ENCODE data around the gene MIB2.
"Not testable (repeated sequence)": the region's sequence is repeated elsewhere in the genome, so short reads cannot be mapped to it uniquely, and the experiment has no call there.

Gene MIB2

GRCh38 chr1:1625824-1626206, 10.5 kb downstream of the MIB2 start:
- ATAC-seq (no peak), DNase-seq (no peak)
- Mint-ChIP-seq H3K4me1 (peaks cover 6% of the 10 kb centered on the region), H3K36me3 (ENCODE audit: low read depth) (peaks cover 2% of the 10 kb centered on the region), H3K4me3 (no peak overlapping the region), H3K27ac (no peak overlapping the region), H3K27me3 (peaks cover 3% of the 10 kb centered on the region), H3K9me3 (no peaks in the 10 kb centered on the region)

GRCh38 chr1:1626207-1627141, 11.2 kb downstream of the MIB2 start:
- H3K4me1 Mint-ChIP-seq, result peaks cover 6% of the 10 kb centered on the region
- DNase-seq, result no peak
- H3K4me3 Mint-ChIP-seq, result no peak overlapping the region
- H3K9me3 Mint-ChIP-seq, result no peaks in the 10 kb centered on the region
- H3K36me3 Mint-ChIP-seq (ENCODE audit: low read depth), result peaks cover 2% of the 10 kb centered on the region
- no peak for ATAC-seq
- H3K27ac Mint-ChIP-seq, result no peak overlapping the region
- H3K27me3 Mint-ChIP-seq, result peaks cover 3% of the 10 kb centered on the region

GRCh38 chr1:1627261-1627828, 12.0 kb downstream of the MIB2 start:
- ATAC-seq, result no peak
- H3K9me3 Mint-ChIP-seq, result no peaks in the 10 kb centered on the region
- no peak overlapping the region for H3K27ac Mint-ChIP-seq
- peaks cover 6% of the 10 kb centered on the region for H3K4me1 Mint-ChIP-seq
- H3K36me3 Mint-ChIP-seq (ENCODE audit: low read depth), result peaks cover 2% of the 10 kb centered on the region
- no peak for DNase-seq
- H3K4me3 Mint-ChIP-seq, result no peak overlapping the region
- H3K27me3 Mint-ChIP-seq, result peaks cover 3% of the 10 kb centered on the region

- peaks cover 3% of the 10 kb centered on the region for H3K27me3 Mint-ChIP-seq
- ATAC-seq (no peak), DNase-seq (no peak)
- no peaks in the 10 kb centered on the region for H3K9me3 Mint-ChIP-seq
- no peak overlapping the region for H3K27ac Mint-ChIP-seq
- H3K36me3 Mint-ChIP-seq (ENCODE audit: low read depth), result peaks cover 2% of the 10 kb centered on the region
- peak overlapping the region; percentile 24 for H3K4me3 Mint-ChIP-seq
- peaks cover 6% of the 10 kb centered on the region for H3K4me1 Mint-ChIP-seq
These were observed 12.8 kb downstream of the MIB2 start for GRCh38 chr1:1627829-1628753.

GRCh38 chr1:1628754-1629429, 13.6 kb downstream of the MIB2 start:
- DNase-seq (peak; percentile 50), ATAC-seq (peak; percentile 17)
- no peak overlapping the region for H3K27ac Mint-ChIP-seq
- H3K27me3 Mint-ChIP-seq, result peaks cover 3% of the 10 kb centered on the region
- peak overlapping the region; percentile 24 for H3K4me3 Mint-ChIP-seq
- H3K4me1 Mint-ChIP-seq, result peaks cover 6% of the 10 kb centered on the region
- H3K36me3 Mint-ChIP-seq (ENCODE audit: low read depth), result peaks cover 2% of the 10 kb centered on the region
- H3K9me3 Mint-ChIP-seq, result no peaks in the 10 kb centered on the region

GRCh38 chr1:1629430-1630190, 14.3 kb downstream of the MIB2 start:
- peak overlapping the region; percentile 46 for H3K27ac Mint-ChIP-seq
- H3K27me3 Mint-ChIP-seq, result peaks cover 3% of the 10 kb centered on the region
- H3K4me3 Mint-ChIP-seq, result peak overlapping the region; percentile 43
- H3K9me3 Mint-ChIP-seq, result no peaks in the 10 kb centered on the region
- DNase-seq, result peak; percentile 60
- peak; percentile 27 for ATAC-seq
- peaks cover 6% of the 10 kb centered on the region for H3K4me1 Mint-ChIP-seq
- H3K36me3 Mint-ChIP-seq (ENCODE audit: low read depth), result peaks cover 2% of the 10 kb centered on the region

GRCh38 chr1:1630191-1630964, 15.1 kb downstream of the MIB2 start:
- DNase-seq (peak; percentile 92), ATAC-seq (peak; percentile 65)
- peaks cover 3% of the 10 kb centered on the region for H3K27me3 Mint-ChIP-seq
- peak overlapping the region; percentile 77 for H3K4me3 Mint-ChIP-seq
- H3K36me3 Mint-ChIP-seq (ENCODE audit: low read depth), result peaks cover 2% of the 10 kb centered on the region
- peak overlapping the region; percentile 91 for H3K27ac Mint-ChIP-seq
- peaks cover 6% of the 10 kb centered on the region for H3K4me1 Mint-ChIP-seq
- H3K9me3 Mint-ChIP-seq, result no peaks in the 10 kb centered on the region

- Mint-ChIP-seq H3K36me3 (ENCODE audit: low read depth) (peaks cover 2% of the 10 kb centered on the region), H3K4me1 (peaks cover 6% of the 10 kb centered on the region), H3K27me3 (peaks cover 3% of the 10 kb centered on the region), H3K9me3 (no peaks in the 10 kb centered on the region), H3K27ac (no peak overlapping the region), H3K4me3 (no peak overlapping the region)
- peak; percentile 32 for DNase-seq
- no peak for ATAC-seq
These were observed 15.9 kb downstream of the MIB2 start for GRCh38 chr1:1630965-1631781.

- Mint-ChIP-seq H3K27ac (no peak within 1 kb of the TSS), H3K4me1 (peaks cover 6% of the 10 kb centered on the region), H3K4me3 (no peak within 1 kb of the TSS), H3K36me3 (ENCODE audit: low read depth) (peaks cover 4% of the 10 kb centered on the region), H3K27me3 (peaks cover 3% of the 10 kb centered on the region), H3K9me3 (no peaks in the 10 kb centered on the region)
- ATAC-seq (no peak), DNase-seq (no peak)
These were observed 16.6 kb downstream of the MIB2 start, which contains the start of gene MMP23B for GRCh38 chr1:1631782-1632420. TSS of gene MMP23B (plus strand) at chr1:1632173. CDS start at chr1:1632219, 46 bp downstream.

GRCh38 chr1:1633409-1633808, 18.1 kb downstream of the MIB2 start:
- H3K36me3 Mint-ChIP-seq (ENCODE audit: low read depth); H3K4me1 Mint-ChIP-seq; H3K27me3 Mint-ChIP-seq; H3K4me3 Mint-ChIP-seq; H3K9me3 Mint-ChIP-seq; DNase-seq; ATAC-seq; H3K27ac Mint-ChIP-seq: not testable (repeated sequence)

GRCh38 chr1:1634613-1635012, 19.3 kb downstream of the MIB2 start:
- H3K27ac Mint-ChIP-seq; H3K4me1 Mint-ChIP-seq; H3K27me3 Mint-ChIP-seq; H3K9me3 Mint-ChIP-seq; ATAC-seq; H3K36me3 Mint-ChIP-seq (ENCODE audit: low read depth); DNase-seq; H3K4me3 Mint-ChIP-seq: not testable (repeated sequence)
